Measurements from ENCODE around the gene CUL4A.

The CUL4A gene

DNA sequence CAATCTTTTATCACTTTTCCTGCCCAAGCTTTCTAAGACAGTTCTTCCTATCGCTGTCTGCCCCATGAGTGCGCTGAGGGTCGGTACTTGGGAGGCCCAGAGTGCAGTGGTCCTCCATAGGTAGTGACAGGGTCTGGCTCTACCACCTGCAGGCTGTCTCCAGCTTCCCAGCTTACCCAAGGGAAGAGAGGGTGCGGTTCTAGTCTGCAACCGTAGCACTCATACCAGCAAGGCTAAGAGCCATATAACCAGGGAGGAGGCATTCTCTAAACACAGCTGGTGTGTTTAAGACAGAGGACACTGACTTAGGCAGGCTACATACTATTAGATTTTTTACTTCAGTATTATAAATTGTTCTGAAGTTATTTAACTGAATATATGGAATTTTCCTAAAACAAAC is 42.7 kb upstream of the CUL4A start:
- H3K27ac ChIP-seq: no peak overlapping the region
- TF ChIP-seq, protein P1, sequence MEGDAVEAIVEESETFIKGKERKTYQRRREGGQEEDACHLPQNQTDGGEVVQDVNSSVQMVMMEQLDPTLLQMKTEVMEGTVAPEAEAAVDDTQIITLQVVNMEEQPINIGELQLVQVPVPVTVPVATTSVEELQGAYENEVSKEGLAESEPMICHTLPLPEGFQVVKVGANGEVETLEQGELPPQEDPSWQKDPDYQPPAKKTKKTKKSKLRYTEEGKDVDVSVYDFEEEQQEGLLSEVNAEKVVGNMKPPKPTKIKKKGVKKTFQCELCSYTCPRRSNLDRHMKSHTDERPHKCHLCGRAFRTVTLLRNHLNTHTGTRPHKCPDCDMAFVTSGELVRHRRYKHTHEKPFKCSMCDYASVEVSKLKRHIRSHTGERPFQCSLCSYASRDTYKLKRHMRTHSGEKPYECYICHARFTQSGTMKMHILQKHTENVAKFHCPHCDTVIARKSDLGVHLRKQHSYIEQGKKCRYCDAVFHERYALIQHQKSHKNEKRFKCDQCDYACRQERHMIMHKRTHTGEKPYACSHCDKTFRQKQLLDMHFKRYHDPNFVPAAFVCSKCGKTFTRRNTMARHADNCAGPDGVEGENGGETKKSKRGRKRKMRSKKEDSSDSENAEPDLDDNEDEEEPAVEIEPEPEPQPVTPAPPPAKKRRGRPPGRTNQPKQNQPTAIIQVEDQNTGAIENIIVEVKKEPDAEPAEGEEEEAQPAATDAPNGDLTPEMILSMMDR (conservative IDR thresholded peaks at IDR 0.05): no peak

DNA sequence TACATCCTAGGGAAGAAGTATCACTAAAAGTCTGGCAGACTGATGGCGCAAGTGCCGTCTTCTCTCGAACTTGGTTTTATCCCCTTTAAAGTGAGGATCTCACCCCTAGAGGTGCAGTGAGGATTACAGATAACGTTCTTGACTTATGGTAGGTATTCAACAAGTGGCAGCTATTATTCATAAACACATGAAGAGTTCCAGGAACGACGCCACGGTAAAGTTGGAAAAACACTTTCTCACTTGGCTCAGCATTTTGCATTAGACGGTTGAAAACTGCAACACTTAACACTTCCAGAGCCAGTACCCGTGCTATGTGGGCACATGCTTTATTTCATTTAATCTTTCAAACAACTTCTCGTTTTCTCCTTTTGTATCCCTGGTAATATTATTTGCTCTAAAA is 42.3 kb upstream of the CUL4A start:
- H3K27ac ChIP-seq: no peak overlapping the region
- TF ChIP-seq, protein P1 (conservative IDR thresholded peaks at IDR 0.05): no peak

DNA sequence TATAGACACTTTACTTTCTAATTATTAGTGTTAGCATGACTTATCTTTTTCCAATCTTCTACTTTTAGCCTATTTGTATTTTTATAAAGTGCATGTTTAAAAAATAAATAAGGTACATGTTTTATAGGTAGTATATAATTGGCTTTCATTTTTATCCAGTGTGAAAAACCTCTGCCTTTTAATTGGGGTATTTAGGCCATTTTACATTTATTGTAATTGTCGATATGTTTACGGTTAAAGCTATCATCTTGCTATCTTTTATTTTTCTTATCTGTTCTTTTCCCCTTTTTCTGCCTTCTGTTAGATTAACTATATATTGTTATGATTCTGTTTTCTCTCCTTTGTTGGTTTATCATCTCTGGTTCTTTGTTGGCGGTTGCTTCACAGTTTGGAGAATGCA is 41.8 kb upstream of the CUL4A start:
- H3K27ac ChIP-seq: no peak overlapping the region
- TF ChIP-seq, protein P1 (conservative IDR thresholded peaks at IDR 0.05): no peak

DNA sequence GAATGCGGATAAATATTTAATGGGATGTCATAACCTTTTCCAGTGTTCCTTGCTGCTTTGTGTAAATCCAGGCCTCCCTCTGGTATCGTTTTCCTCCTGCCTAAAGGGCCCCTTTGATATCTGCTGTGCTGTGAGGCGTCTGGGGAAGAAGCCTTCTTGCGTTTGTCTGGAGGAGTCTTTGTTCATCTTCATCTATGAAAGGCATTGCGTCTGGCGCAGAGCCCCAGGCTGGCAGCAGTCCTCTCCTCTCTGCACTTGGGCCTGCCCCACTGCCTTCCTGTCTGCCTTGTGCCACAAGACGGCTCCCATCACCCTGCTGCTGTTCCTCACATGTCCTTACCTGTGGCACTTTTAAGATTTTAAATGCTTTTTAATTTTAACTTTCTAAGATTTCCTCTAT is 41.2 kb upstream of the CUL4A start:
- no peak overlapping the region for H3K27ac ChIP-seq
- TF ChIP-seq, protein P1 (conservative IDR thresholded peaks at IDR 0.05): no peak

DNA sequence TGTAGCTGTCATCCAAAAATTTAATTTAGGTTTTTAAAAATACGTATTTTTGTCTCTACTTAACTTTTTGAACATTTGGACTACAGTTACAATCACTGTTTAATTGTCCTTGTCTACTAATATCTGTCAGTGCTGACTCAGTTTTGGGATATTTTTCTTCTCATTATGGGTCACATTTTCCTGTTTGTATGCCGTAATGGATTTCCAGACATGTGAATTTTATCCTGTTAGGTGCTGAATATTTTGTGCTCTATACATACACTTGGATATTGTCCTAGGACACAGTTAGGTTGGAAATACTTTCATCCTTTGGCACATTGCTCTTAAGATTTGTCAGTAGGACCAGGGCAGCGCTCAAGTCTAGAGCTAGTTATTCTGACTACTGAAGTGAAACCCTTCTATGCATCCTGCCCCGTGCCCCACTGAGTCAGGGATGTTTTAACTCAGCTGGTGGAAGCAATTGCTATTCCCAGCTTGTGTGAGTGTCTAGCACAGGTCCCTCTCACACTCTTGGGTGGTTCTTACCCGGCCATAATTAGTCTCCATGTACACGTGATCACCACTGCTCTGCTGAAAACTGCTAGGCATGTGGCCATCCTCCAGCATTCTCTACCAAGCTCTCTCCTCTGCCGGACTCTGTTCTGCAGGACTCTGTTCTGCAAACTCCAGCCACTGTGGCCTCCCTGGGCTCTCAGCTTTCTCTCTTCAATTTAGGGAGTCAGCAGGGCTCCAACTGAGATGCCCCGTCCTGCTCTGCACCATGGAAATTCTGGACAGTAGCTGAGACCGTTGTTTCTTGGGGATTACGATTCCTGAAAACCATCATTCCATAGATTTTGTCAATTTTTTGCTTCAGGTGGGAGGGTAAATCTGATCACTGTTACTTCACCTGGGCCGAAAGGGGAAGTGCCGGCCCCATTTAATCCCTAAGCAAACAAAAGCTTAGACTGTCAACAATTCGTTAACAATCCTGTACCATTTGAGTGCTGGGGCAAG is 39.8 kb upstream of the CUL4A start:
- H3K27ac ChIP-seq: peak overlapping the region; percentile 86
- TF ChIP-seq, protein P1 (conservative IDR thresholded peaks at IDR 0.05): no peak

DNA sequence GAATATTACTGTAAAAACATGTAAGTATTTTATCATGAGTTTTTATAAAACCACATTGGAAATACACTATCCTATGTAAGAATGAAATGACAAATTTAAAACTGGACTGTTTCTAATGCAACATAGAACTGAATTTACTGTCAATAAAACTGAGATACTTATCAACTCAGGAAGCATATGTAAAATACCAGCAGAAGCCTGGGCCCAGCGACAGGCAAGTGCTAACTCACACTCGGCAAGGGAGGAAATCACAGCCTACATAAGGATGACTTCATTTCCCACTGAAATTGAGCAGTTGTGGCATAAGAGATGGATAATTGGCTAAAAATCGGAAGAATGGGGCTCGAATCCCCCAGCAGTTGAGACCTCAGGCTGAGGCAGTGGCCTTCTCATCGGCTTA is 38.9 kb upstream of the CUL4A start:
- TF ChIP-seq, protein P1 (conservative IDR thresholded peaks at IDR 0.05): no peak
- peak overlapping the region; percentile 86 for H3K27ac ChIP-seq

DNA sequence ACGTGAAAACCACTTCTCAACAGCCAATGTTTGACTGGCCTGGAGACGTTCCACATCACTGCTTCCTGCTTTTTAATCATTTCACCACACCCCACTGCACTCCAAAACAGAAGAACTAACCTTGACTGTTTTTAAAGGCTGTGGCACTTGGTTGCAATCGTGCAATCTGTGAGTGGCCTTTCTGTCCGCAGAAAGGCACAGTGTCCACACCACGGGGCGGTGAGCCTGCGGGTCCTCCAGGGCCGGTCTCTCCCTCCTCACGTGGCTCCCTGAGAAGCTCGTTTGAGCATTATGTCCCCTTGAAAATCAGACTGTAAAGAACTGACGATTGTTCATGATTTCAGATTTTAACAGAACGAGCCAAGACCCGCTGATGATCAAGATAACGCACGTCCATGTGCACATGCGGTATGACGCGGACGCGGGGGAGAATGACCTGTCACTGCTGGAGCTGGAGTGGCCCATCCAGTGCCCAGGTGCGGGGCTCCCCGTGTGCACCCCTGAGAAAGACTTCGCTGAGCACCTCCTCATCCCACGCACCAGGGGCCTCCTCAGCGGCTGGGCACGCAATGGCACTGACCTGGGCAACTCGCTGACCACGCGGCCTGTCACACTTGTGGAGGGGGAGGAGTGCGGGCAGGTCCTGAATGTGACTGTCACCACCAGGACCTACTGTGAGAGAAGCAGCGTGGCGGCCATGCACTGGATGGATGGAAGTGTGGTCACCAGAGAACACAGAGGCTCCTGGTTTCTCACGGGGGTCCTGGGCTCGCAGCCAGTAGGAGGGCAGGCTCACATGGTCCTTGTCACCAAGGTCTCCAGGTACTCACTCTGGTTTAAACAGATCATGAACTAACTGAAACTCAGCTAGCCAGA is 37.9 kb upstream of the CUL4A start:
- H3K27ac ChIP-seq: peak overlapping the region; percentile 86
- TF ChIP-seq, protein P1 (conservative IDR thresholded peaks at IDR 0.05): no peak
